Endodermal cell (in vitro differentiated cells): ENCODE measurements around the gene IL36A. TPM values are rescaled to one million over a fixed set of nuclear protein-coding genes. Genes with fewer than 3 reads are reported as not detected.

Source experiments
- DNase-seq: peaks from one replicate; pipeline ENCODE4 v3.0.0-alpha.2; 2017
- H3K27ac ChIP-seq: 2 replicates; pipeline ENCODE4 v1.5.1; 2013; ENCODE audit warnings: mild to moderate bottlenecking, low read depth, low read length, moderate library complexity
- H3K27me3 ChIP-seq: 2 replicates; pipeline ENCODE4 v1.6.1; 2013; ENCODE audit warnings: mild to moderate bottlenecking, low read length, moderate library complexity; ENCODE audit not compliant: insufficient read depth, control insufficient read depth, poor library complexity, severe bottlenecking
- H3K36me3 ChIP-seq: 2 replicates; pipeline ENCODE4 v1.7.0; 2013; ENCODE audit warnings: mild to moderate bottlenecking, low read length, moderate library complexity; ENCODE audit not compliant: control insufficient read depth, insufficient read depth
- H3K4me1 ChIP-seq: one replicate; pipeline ENCODE4 v1.7.0; 2013; ENCODE audit warnings: low read length; ENCODE audit not compliant: control insufficient read depth, insufficient read depth
- H3K4me3 ChIP-seq: 2 replicates; pipeline ENCODE4 v1.5.1; 2013; ENCODE audit warnings: mild to moderate bottlenecking, low read length, moderate library complexity
- H3K9ac ChIP-seq: 2 replicates; pipeline ENCODE4 v1.6.1; 2013; ENCODE audit warnings: mild to moderate bottlenecking, low read length, moderate library complexity; ENCODE audit not compliant: poor library complexity, severe bottlenecking; ENCODE audit errors: extremely low read depth
- H3K9me3 ChIP-seq: 2 replicates; pipeline ENCODE4 v1.6.1; 2013; ENCODE audit warnings: mild to moderate bottlenecking, low read length, moderate library complexity; ENCODE audit not compliant: control insufficient read depth
- H3K27ac Mint-ChIP-seq: 2 replicates; pipeline ENCODE4 v1.8.0; 2020; ENCODE audit warnings: mixed read lengths
- H3K27me3 Mint-ChIP-seq: 2 replicates; pipeline ENCODE4 v1.8.0; 2021; ENCODE audit warnings: mild to moderate bottlenecking, mixed read lengths; ENCODE audit not compliant: insufficient read depth
- H3K36me3 Mint-ChIP-seq: 2 replicates; pipeline ENCODE4 v1.8.0; 2020; ENCODE audit warnings: low read depth, mixed read lengths
- H3K4me1 Mint-ChIP-seq: 2 replicates; pipeline ENCODE4 v1.8.0; 2020; ENCODE audit warnings: mixed read lengths
- H3K4me3 Mint-ChIP-seq: 2 replicates; pipeline ENCODE4 v1.8.0; 2020; ENCODE audit warnings: mild to moderate bottlenecking, moderate library complexity, mixed read lengths
- H3K9me3 Mint-ChIP-seq: 2 replicates; pipeline ENCODE4 v1.8.0; 2020; ENCODE audit warnings: mild to moderate bottlenecking, mixed read lengths
- CTCF ChIP-seq: fragments of 200-600 bp; sonication (generic); conservative IDR thresholded peaks from 2 replicates; pipeline ENCODE4 v1.5.0; 2021; ENCODE audit warnings: antibody characterized with exemption, mild to moderate bottlenecking
- WGBS, 2 experiments: methylation state at CpG; one replicate each; pipeline versions ENCODE4 v1.1.5 to v1.1.7; 2013; ENCODE audit warnings: missing lambda C conversion rate in 2 of 2, mixed read lengths in 1 of 2; ENCODE audit not compliant: insufficient coverage in 1 of 2, insufficient read length in 1 of 2; 5-methylcytosine and 5-hydroxymethylcytosine counted together
- long read RNA-seq, 4 experiments: library from polyadenylated mRNA in 2 of 4; library from RNA in 1 of 4; library from capped mRNA in 1 of 4; stranded (forward) in 3 of 4; unstranded in 1 of 4; transcript quantifications; one replicate each; pipeline ENCODE4 v2.0.0, GENCODE V29; 2020 to 2021; ENCODE audit warnings: inconsistent platforms in 1 of 4
- polyA plus RNA-seq, 2 experiments: library from polyadenylated mRNA; stranded (reverse); fragments of 50-300 nt; gene quantifications; one replicate each; pipeline ENCODE4 v1.2.3, GENCODE V29; 2013
- total RNA-seq, 2 donors: library from RNA; stranded (reverse); fragmentation: NEBNext Ultra II Directional in 1 of 2; extraction: Animal tissue kit (Norgen Biotek cat#: 25700) in 1 of 2; gene quantifications; 2 replicates in 1 of 2; 3 replicates in 1 of 2; pipeline ENCODE4 v1.2.1, GENCODE V29; 2021

The IL36A gene
- total RNA-seq: not detected
- polyA plus RNA-seq (2013, experiment 1 of 2): not detected
- not detected for polyA plus RNA-seq (2013, experiment 2 of 2)
- long read RNA-seq, experiment 1: 0 reads
- long read RNA-seq, experiment 2: 0 reads
- long read RNA-seq, experiment 3: 0 reads
- long read RNA-seq, experiment 4: 0 reads

- no peak for DNase-seq
- no peak within 1 kb of the TSS for H3K4me3 Mint-ChIP-seq
Measured at GRCh38 chr2:113005030-113005509, at the start of gene IL36A. Gene IL36A (plus strand): TSS chr2:113005459. CDS start chr2:113005872, 413 bp downstream.

GRCh38 chr2:112957511-112957910, 47.7 kb upstream of the IL36A start:
- no peaks in the 10 kb centered on the region for H3K9me3 Mint-ChIP-seq
- Histone ChIP-seq H3K4me1 (no peaks in the 10 kb centered on the region), H3K27me3 (peaks cover 5% of the 10 kb centered on the region), H3K9ac (no peak overlapping the region), H3K9me3 (no peaks in the 10 kb centered on the region), H3K27ac (no peak overlapping the region), H3K36me3 (no peaks in the 10 kb centered on the region), H3K4me3 (no peak overlapping the region)
- no peaks in the 10 kb centered on the region for H3K27me3 Mint-ChIP-seq
- no peak overlapping the region for H3K27ac Mint-ChIP-seq
- 99 to 100% methylated on average over 3 of the region's 3 CpGs for WGBS, 2 experiments
- H3K36me3 Mint-ChIP-seq: no peaks in the 10 kb centered on the region
- no peak for TF ChIP-seq CTCF
- no peak overlapping the region for H3K4me3 Mint-ChIP-seq
- no peak for DNase-seq
- no peaks in the 10 kb centered on the region for H3K4me1 Mint-ChIP-seq

More at GRCh38 chr2:113005030-113005509, at the start of gene IL36A:
- H3K9ac ChIP-seq: no peak within 1 kb of the TSS
- no peaks in the 10 kb centered on the region for H3K36me3 ChIP-seq
- no peak within 1 kb of the TSS for H3K27ac ChIP-seq
- Mint-ChIP-seq H3K9me3 (peaks cover 18% of the 10 kb centered on the region), H3K4me1 (no peaks in the 10 kb centered on the region), H3K27ac (no peak within 1 kb of the TSS), H3K36me3 (no peaks in the 10 kb centered on the region), H3K27me3 (peaks cover 11% of the 10 kb centered on the region)
- no peaks in the 10 kb centered on the region for H3K4me1 ChIP-seq
- H3K9me3 ChIP-seq: peaks cover 15% of the 10 kb centered on the region
- peaks cover 28% of the 10 kb centered on the region for H3K27me3 ChIP-seq
- WGBS, 2 experiments: 89 to 93% methylated on average over 3 of the region's 3 CpGs
- TF ChIP-seq CTCF: no peak
- H3K4me3 ChIP-seq: no peak within 1 kb of the TSS

GRCh38 chr2:112958428-112959108, 46.7 kb upstream of the IL36A start:
- Mint-ChIP-seq H3K36me3 (no peaks in the 10 kb centered on the region), H3K4me3 (no peak overlapping the region), H3K27ac (no peak overlapping the region), H3K9me3 (no peaks in the 10 kb centered on the region), H3K27me3 (no peaks in the 10 kb centered on the region), H3K4me1 (no peaks in the 10 kb centered on the region)
- no peak overlapping the region for H3K27ac ChIP-seq
- 63 to 90% methylated on average over 2 to 9 of the region's 9 CpGs for WGBS, 2 experiments
- no peaks in the 10 kb centered on the region for H3K9me3 ChIP-seq
- H3K9ac ChIP-seq: no peak overlapping the region
- peak; percentile 86 for TF ChIP-seq CTCF
- H3K36me3 ChIP-seq: no peaks in the 10 kb centered on the region
- no peak overlapping the region for H3K4me3 ChIP-seq
- DNase-seq: peak; percentile 72
- H3K27me3 ChIP-seq: peaks cover 7% of the 10 kb centered on the region
- no peaks in the 10 kb centered on the region for H3K4me1 ChIP-seq
